ENCODE results near the gene NOS2. TPM values are rescaled to one million over a fixed set of nuclear protein-coding genes. Genes with fewer than 3 reads are reported as not detected.
"Not testable (repeated sequence)": the region's sequence is repeated elsewhere in the genome, so short reads cannot be mapped to it uniquely, and the experiment has no call there.

Gene NOS2
- total RNA-seq, 1 donor from 2014 or later, result 1.8 TPM

DNA sequence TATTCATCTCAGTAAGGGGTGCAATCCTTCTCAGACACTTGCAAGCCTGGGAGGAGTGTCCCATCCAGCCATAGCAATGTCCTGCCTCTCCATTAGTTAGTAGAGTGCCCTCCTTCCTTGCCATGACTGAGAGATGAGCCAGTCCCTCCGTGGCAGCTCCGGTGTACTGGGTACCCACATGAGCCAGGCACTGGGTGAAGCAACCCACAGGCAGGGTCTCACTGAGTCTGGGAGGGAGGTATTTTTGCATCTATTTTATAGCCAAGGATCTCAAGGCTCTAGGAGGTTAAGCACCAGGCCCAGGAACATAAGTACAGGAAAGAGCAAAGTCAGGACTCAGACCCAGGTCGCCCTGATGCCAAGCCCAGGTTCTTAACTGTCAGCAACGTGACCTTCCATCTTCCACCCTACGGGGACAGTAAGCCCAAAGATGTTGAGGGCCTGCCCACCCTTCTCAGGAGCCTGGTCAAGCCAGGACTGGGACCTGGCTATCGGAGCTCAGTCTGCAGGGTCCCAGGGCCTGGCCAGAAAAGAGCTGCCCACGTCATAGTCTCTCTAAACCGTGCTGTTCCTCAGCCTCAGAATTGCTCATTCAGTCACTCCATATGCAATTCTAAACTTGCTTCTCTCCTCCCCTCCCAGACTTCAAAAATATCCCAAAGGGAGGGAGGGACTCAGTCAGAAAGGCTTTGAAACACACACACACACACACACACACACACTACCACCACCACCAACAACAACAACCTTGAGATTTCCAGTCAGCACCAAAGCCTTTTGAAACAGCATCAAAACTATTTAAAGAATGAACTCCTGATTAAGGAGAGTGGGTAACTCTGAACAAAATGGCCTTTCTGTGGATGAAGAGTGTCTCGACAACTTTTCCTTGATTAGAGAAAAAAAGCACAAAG is 16.6 kb downstream of the NOS2 start:
- no peak for DNase-seq

GRCh38 chr17:27782791-27783206 is 17.5 kb downstream of the NOS2 start:
- no peak for DNase-seq

DNA sequence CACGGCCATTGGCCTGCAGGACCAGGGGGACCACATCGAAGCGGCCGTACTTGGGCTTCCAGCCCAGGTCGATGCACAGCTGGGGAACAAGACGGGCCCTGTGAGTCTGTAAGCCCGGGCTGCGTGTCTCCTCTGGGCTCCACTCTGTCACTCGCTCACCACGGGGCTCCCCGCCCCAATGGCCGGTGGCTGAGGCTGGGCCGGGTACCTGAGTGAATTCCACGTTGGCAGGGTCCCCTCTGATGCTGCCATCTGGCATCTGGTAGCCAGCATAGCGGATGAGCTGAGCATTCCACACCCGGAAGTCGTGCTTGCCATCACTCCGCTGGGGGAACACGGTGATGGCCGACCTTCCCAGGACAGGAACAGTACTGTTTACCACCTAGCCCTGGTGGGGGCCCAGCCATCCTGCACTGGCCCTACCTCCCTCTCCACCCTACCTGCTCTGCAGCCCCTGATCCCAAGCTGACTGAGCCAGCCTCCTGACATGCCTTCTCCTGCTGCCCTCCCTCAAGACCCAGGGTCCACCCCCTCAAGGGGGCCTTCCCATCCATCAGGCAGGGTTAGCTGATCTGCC is 19.4 kb downstream of the NOS2 start:
- DNase-seq, result no peak

- no peak for DNase-seq
These were observed 20.1 kb downstream of the NOS2 start for GRCh38 chr17:27780092-27780827.

DNA sequence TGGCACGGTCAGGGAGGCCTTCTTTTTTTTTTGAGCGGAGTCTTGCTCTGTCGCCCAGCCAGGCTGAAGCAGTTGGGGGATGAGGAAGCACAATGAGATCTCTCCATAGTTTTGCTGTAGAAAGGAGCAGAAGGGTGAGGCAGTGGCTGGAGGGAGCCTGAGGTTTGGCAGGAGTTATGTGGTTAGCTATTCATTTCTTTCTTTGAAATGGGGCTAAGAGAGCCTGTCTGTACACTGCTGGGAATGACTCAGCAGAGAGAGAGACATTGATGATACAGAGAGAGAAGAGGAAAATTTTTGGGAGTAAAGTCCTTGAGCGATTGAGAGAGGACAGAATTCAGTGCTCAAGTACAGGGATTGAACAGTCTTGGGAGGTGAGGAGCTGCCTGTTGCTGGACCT is 22.1 kb downstream of the NOS2 start:
- no peak for DNase-seq

- no peak for DNase-seq
These were observed 23.3 kb downstream of the NOS2 start for GRCh38 chr17:27776882-27777624.

GRCh38 chr17:27771586-27771985 is 28.7 kb downstream of the NOS2 start:
- DNase-seq, result no peak

- no peak for DNase-seq
These were observed 29.5 kb downstream of the NOS2 start for GRCh38 chr17:27770877-27771276.

DNA sequence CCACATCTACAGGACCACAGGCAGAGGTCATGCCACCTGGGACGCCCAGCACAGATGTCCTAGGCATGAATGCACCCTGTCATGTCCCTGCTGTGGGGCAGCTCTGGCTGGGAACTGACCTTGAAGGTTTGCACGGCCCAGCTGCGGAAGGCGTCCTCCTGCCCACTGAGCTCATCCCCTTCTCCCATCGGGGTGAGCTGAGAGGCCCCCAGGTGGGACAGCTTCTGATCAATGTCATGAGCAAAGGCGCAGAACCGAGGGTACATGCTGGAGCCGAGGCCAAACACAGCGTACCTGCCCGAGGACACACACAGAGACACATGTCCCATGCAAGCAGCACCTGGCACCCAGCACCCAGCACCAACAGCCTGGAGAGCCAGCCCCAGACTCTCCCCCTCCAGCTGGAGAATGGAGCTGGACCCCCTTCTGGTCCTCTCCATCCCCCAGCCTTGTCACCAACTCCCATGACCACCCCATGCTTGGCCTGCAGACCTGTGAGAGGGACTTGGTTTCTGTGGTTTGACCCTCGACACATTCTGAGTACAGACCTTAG is 31.4 kb downstream of the NOS2 start:
- no peak for DNase-seq

GRCh38 chr17:27766438-27766837 is 33.9 kb downstream of the NOS2 start:
- DNase-seq, result no peak

DNA sequence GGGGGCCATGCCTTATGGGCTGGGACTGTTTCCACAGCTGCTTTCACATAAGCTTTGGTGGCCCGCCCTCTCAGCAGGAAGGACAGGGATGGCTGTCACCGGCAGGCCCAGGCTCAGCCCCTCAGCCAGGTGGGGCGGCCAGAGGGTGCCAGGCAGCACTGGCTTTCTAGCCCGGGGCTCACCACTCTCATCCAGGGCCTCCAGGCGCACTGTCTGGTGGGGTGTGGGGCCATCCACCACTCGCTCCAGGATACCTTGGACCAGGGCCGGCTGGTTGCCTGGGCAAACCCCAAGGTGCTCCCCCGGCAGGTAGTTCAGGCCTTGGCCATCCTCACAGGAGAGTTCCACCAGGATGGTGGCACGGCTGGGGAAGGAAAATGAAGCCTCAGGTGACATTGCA is 35.0 kb downstream of the NOS2 start:
- no peak for DNase-seq

GRCh38 chr17:27764589-27764988 is 35.7 kb downstream of the NOS2 start:
- DNase-seq, result no peak

DNA sequence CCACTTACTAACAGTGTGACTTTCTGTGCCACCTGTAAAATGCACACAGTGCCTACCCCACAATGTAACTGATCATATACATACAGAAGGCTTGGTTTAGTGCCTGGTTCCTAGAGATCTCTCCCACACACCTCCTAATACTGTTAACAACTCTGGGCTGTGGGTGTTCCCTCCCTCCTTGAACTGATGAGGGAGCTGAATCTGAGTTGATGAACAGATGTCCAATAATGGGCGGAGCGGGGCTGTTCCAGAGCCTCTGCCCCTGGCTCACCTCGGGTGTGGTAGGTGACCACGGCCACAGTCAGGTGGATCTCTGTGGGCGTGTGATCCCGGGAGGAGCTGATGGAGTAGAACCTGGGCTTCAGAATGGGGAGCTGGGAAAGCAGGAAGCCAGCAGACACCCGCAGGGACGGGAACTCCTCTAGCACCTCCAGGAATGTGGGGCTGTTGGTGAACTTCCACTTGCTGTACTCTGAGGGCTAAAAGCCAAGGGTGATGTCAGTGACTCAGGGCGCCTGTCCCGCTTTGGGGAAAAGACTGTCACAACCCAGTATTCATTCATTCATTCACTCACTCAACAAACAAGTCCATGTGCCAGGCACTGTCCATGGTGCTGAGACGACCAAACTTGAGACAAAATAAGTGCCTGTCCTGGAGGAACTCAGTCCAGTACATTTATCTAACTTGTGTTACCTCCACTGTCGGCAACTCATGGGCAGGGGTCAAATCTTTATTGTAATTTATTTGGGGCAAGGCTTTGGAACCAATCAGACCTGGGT is 37.6 kb downstream of the NOS2 start:
- peak; percentile 65 for DNase-seq

GRCh38 chr17:27760931-27761330 is 39.4 kb downstream of the NOS2 start:
- not testable (repeated sequence) for DNase-seq

DNA sequence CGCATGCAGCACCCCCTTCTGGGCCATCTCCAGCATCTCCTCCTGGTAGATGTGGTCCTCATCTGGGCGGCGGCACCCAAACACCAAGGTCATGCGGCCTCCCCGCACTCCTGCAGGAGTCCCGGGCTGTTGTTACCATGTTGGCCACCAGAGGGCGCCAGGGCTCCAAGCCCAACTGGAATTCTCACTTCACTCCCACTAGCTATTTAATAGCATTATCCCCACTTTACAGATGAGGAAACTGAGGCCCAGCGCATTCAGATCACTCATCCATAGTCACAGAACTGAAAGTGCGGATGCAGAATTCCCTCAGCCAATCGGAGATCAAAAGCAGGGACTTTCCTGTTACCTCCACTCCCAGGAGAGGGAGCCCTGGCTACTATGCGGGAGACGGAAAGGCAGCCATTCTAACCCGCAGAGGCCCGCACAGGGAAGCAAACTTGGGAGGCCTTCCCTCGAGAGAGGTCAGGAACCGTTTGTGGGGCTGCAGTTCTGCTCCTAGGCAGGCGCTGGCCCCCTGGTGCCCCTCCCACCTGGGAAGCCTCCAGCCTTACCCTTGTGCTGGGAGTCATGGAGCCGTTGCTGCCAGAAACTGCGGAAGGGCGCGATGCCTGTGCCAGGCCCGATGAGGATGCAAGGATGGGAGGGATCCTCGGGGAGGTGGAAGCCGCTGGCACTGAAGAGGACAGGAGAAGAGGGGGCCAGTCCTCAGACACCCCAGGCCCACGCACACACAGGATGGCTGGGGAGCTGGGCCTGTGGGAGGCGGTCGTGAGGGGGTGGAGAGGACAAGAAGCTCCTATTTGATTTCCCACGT is 40.1 kb downstream of the NOS2 start:
- peak; percentile 75 for DNase-seq

- no peak for DNase-seq
These were observed 40.8 kb downstream of the NOS2 start for GRCh38 chr17:27759528-27759927.

DNA sequence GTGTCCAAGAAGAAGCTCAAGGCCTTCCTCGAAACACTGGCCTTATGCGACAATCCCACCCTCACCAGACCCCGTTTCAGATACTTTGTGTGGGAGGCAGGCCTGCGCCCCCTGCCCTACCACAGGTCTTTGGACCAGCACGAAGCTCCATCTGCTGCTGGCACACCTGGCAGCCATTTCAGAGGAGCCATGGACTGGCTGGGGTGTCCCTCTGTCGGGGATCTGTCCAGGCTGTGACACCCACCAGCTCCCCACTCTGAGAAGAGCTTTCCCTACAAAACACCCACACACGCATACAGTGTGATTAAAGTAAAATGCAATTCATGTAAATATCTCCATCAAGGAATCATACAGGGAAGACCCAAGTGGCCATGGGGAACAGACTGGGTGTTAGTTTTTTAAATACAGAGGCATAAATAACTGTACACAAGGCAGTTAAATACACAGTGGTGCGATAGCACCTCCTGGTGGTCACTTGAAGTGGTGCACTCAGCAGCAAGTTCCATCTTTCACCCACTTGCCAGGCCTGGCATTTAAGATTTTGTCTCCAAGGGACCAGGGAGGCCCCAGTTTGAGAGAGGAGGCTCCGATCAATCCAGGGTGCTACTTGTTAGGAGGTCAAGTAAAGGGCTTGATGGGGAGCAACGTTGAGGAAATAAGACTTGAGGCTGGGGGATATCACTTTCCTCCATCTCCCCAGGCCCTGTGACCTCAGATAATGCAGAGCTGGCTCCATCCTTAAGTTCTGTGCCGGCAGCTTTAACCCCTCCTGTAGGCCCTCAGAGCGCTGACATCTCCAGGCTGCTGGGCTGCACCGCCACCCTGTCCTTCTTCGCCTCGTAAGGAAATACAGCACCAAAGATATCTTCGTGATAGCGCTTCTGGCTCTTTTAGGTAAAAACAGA is 43.6 kb downstream of the NOS2 start:
- peak; percentile 51 for DNase-seq

DNA sequence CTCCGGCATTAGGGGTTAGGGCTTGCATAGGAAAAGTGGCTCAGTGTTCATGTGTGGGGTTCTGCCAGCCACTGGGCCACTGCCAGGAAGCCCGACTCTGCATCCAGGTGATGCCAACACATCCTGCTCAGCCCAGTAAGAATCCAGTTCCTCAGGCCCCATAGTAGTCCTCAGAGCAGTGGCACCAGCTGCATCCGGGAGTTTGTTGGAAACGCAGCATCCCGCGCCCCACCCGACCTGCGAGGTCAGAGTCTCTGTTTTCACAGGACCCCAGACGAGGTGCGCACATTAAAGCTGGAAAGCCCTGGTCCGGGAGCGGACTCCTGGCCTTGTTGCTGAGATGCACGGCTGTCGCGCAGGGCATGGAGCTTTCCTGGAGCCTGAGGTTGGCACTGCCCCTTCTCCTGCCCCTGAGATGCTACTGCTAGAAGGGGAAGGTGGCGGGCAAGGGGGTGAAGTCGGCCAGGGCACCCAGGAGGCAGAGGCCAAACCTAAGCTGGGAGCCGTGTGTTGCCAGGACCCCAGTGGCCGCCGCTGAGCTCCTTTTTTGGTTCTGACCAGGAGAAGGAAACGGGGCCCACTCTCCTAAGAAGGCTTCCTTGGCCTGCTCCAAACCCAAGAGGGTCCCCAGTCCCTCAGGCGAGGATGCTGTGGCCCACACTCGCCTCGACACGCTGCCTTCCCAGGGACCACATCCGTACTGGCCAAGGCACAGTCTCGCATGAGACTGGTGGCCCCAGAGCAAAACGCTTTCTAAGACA is 44.4 kb downstream of the NOS2 start:
- no peak for DNase-seq

Measured in tongue (tissue), 2 donors.